ENCODE data around the gene RNF26.
"Not testable (repeated sequence)": the region's sequence is repeated elsewhere in the genome, so short reads cannot be mapped to it uniquely, and the experiment has no call there.

RNF26 gene

GRCh38 chr11:119372260-119373058 is 38.1 kb downstream of the RNF26 start:
- DNase-seq, result no peak

- no peak for DNase-seq
Observed at GRCh38 chr11:119373059-119373920, 39.0 kb downstream of the RNF26 start.

- peak; percentile 33 for DNase-seq
Observed at GRCh38 chr11:119373921-119374631, 39.7 kb downstream of the RNF26 start.

- DNase-seq, result no peak
Observed at GRCh38 chr11:119374632-119375336, 40.5 kb downstream of the RNF26 start.

- DNase-seq, result no peak
Observed at GRCh38 chr11:119375337-119376196, 41.2 kb downstream of the RNF26 start.

GRCh38 chr11:119376197-119376847 is 42.0 kb downstream of the RNF26 start:
- peak; percentile 66 for DNase-seq

- DNase-seq, result no peak
Observed at GRCh38 chr11:119377112-119377901, 43.0 kb downstream of the RNF26 start.

- DNase-seq, result no peak
Observed at GRCh38 chr11:119377961-119378667, 43.8 kb downstream of the RNF26 start.

- no peak for DNase-seq
Observed at GRCh38 chr11:119378851-119379465, 44.6 kb downstream of the RNF26 start.

GRCh38 chr11:119380160-119380826 is 46.0 kb downstream of the RNF26 start:
- DNase-seq, result no peak

GRCh38 chr11:119380827-119381180 is 46.5 kb downstream of the RNF26 start:
- no peak for DNase-seq

GRCh38 chr11:119381181-119381988 is 47.1 kb downstream of the RNF26 start, which contains the start of gene USP2:
Gene USP2 (minus strand): TSS chr11:119381690. CDS start chr11:119373480, 8,210 bp downstream.
- DNase-seq, result peak; percentile 93

GRCh38 chr11:119382101-119382500 is 47.8 kb downstream of the RNF26 start:
- DNase-seq, result no peak

GRCh38 chr11:119382513-119382912 is 48.2 kb downstream of the RNF26 start:
- DNase-seq, result not testable (repeated sequence)

GRCh38 chr11:119384332-119384731 is 50.0 kb downstream of the RNF26 start:
- DNase-seq, result no peak

Data from SHP77 treated with DMSO at 0.1 percent for 48 hours (cell line).